Hindlimb muscle (tissue), 1 donor: ENCODE measurements around the gene GAS5. TPM values are rescaled to one million over a fixed set of nuclear protein-coding genes. Genes with fewer than 3 reads are reported as not detected.
"Not testable (repeated sequence)": the region's sequence is repeated elsewhere in the genome, so short reads cannot be mapped to it uniquely, and the experiment has no call there.

Source experiments
- DNase-seq: peaks from one replicate; pipeline ENCODE4 v3.0.0-alpha.2; 2013
- polyA plus RNA-seq: library from polyadenylated mRNA; unstranded; fragments of 120-200 nt; gene quantifications from one replicate; pipeline ENCODE4 v1.2.1, GENCODE V29; 2013; ENCODE audit not compliant: insufficient read length

Gene GAS5
- polyA plus RNA-seq, 1 donor, result 565 TPM

DNA sequence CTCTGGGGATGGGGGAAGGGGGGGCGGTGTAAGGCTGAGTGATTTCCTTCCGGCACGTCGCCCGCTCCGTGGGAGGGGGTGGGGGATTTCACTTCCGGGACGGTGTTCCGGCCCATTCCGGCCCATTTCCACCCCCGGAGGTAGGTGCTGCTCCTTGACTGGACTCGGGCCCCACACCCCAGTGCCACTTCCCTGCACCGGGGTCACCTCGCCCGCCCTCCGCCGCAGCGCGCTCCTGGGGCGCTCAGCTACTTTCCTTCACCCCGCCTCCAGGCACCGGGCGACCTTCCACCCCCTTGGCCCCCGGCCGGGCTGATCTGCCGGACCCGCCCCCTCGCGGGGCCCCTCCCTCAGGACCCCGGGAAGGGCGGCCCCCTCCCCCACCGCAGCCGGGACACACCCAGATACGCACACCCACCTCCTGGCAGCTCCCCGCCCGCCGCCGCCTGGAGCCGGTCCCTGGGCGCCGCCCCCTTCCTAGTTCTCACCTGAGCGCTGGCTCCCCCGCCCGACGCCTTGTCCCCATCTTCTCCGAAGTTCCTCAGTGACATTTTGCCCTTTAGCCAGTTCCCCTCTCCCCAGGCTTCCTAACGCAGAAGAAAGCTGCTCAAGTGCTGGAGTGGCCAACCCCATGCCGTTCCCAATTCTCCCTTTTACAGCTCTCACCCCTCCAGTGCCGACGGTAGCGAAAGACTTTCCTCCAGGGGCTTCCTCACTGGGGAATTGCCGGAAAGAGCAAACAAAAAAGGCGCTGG, 654 bp upstream of the GAS5 start, which contains the start of gene ZBTB37:
ZBTB37 (plus strand) TSS at position 115 of the 755 bp plus-strand sequence. CDS start 1,846 bp downstream, outside the sequence.
- DNase-seq, result no peak

DNA sequence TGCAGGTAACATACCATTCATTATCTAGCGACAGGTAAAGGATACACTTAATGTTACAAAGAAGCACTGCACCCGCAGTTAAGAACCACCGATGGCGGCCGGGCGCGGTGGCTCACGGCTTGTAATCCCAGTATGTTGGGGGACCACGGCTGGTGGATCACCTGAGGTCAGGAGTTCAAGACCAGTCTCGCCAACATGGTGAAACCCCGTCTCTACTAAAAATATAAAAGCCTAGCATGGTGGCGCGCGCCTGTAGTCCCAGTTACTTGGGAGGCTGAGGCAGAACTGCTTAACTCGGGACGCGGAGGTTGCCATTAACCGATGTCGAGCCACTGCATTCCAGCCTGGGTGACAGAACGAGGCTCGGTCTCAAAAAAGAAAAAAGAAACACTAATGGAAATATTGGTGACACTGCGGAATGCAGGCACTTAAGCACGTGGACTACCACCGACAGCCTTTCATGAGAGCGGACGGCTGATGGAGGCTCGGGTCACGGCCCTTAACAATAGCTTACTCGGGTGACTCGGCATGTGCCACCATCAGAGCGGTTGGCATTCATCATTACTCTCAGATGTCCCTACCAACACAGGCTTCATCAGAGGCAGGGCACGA, 542 bp downstream of the GAS5 start:
- no peak for DNase-seq

DNA sequence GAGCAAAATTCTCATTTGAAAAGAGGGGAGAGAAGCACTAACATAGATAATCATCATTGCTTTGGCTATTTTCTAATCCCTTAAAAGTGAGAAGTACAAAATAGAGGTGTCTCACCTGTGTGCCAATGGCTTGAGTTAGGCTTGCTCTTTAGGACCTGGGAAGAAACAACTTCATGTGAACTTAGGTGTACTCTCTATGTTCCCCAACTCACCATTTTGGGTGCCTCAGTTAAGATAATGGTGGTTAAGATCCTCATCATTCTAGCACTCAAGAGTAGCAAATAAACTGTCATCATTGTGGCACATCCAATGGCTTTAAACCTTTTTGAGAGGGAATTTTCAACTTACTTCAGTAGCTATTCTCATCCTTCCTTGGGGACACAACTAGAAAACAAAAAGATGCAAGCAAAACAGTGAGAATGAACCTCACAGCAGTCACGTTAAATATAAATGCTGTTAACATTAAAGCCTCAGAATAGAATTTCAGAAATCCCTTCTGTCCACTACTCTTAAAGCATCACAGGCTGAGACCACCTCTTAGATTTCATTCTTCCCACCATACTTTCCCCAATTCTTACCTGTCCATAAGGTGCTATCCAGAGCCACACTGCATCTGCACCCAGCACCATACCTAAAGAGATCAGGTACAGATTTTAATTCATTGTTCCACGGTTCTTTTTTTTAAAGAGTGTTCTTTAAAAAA, 1.2 kb downstream of the GAS5 start:
- DNase-seq, result no peak

DNA sequence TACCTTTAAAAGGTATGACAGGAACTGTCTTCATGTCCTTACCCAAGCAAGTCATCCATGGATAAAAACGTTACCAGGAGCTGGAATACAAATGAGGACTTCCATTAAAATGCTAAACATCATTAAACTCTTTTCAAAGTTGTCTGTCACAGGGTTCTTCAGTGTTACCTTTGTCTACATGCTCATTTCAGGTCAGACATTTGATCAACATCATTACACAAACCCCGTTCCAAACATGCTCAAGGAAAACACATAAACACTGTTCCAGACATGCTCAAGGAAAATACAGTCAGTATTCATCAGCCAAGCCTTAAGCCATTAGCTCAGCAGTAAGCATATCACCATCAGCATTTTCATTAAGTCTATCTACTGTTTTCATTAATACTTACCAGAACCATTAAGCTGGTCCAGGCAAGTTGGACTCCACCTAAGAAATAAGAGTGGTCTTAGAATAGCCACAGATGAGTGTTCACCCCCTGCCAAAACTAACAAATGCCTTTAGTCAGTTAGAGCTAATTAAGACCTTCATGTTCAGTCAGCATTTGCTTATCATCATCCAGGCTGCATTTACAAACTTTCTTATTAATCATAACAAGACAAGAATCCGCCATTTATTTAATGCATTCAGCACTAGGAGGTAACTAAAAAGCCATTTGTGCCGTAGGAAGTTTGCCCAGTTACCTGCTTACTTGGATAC, 2.2 kb downstream of the GAS5 start:
- no peak for DNase-seq

DNA sequence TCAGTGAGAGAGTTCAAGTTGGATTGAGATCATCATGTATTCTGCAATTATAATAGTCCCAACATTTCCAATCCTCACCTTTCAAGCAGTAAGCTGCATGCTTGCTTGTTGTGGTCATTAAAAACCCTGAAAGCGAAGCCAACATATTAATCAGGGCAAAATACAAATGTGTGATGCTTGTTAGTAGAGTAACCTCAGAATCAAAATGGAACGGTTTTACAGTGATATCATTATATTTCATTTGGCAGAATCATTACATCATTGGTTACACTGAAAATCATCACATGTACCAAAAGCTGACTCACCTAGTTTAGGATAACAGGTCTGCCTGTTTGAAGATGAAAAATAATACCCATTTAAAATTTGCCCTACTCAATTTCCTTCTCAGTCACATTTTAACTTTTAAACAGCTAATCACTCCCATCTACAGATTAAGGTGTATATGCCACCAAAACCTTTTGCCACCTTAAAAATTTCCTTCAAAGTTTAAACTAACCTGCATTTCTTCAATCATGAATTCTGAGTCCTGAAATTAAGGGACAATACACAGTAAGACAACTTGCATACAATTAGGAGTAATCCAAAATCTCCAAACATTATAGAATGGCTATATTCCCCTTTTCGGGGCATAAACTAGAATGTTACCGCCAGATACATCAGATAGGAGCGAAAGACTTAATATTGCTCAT, 3.5 kb downstream of the GAS5 start:
- no peak for DNase-seq

DNA sequence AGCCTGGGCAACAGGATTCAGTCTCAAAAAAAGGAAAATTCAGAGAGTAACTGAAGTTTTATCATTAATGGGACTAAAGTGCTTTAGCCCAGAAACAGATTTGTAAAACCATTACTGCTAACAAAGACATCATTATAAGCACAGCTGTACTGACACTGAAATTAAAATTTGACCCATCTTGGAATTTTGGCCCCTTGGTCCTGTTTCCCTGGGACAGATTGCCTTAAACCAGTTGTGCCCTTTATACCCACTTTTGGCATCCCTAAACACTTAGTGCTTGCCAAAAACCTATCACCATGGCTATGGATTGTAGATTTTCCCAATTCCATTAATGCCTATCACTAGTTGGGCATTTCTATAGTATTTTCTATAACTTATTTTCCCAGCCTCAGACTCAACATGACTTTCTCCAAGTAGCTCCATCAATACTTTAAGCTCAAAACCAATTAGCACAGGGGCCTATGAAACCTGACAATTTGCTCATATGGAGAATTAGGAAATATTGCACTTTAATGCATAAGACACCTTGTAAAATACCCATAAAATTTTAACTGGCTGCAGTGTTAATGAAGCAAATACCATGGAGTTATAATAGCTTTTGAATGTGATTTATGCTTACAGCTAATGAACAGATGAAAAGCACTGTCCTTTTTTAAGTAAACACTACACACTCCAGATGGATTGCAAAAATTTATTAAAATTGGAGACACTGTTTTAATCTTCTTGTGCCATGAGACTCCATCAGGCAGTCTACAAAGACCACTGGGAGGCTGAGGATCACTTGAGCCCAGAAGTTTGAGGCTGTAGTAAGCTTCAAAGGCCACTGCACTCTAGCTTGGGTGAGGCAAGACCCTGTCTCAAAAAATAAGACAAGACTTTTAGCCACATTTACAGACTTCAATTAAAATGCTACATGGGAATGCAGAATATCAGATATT, 4.3 kb downstream of the GAS5 start:
- DNase-seq, result no peak

DNA sequence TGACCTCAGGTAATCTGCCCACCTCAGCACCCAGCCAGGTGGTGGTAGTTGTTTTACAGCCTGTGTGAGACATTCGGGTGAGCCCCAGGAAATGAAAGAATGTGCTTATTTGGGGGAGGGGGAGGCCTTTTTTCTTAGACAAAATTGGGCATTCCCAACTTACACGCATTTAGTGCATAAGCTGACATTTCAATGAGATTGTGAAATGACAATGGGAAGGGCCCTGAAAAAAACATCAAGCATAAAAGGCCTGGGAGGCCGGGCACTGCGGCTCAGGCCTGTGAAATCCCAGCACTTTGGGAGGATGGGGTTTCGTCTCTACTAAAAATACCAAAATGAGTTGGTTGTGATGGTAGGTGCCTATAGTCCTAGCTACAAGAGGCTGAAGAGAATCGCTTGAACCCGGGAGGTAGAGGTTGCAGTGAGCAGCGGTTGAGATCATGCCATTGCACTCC, 5.0 kb downstream of the GAS5 start:
- no peak for DNase-seq

DNA sequence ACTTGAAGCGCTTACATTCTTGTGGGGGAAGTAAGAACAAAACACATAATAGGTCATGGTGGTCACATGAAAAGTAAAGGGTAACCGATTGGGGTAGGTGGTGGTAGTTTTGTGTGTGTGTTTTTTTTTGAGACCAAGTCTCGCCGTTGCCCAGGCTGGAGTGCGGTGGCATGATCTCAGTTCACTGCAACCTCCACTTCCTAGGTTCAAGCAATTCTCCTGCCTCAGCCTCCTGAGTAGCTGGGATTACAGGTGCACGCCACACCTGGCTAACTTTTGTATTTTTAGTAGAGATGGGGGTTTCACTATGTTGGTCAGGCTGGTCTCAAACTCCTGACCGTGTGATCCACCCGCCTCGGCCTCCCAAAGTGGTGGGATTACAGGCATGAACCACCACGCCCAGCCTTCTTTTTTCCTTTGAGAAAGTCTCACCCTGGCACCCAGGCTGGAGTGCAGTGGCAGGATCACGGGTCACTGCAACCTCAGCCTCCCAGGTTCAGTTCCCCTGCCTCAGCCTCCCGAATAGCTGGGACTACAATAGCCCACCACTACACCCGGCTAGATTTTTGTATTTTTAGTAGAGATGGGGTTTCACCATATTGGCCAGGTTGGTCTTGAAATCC, 5.5 kb downstream of the GAS5 start:
- DNase-seq, result not testable (repeated sequence)

DNA sequence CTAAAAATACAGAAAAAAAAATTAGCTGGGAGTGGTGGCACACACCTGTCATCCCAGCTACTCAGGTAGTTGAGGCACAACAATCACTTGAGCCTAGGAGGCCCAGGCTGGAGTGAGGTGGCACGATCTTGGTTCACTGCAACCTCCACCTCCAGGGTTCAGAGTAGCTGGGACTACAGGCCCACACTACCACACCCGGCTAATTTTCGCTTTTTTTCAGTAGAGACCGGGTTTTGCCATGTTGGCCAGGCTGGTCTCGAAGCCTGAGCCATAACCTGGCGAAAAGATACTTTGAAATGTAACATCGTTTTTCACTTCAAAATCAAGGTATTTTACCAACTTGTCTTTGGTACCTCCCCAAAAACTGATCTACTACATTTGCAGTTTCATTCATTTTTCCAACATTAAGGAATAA, 6.1 kb downstream of the GAS5 start:
- DNase-seq, result no peak

DNA sequence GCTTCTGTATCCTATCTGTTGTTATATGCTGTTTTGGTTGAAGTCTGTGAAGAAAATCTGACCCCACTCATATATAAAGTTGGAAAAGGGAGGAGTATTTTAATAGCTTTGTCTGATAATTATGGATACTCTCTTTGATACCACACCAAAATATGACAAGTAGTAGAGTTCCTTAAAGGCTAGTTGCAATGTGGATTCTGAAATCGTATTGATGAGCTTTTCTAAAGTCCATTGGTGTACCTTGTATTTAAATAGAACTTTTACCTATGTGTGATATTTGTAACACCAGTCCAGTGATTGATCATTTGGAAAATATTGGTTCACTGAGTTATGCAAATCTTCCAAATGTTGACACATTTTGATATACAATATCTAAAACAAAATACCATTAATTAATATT, 7.7 kb downstream of the GAS5 start:
- no peak for DNase-seq

DNA sequence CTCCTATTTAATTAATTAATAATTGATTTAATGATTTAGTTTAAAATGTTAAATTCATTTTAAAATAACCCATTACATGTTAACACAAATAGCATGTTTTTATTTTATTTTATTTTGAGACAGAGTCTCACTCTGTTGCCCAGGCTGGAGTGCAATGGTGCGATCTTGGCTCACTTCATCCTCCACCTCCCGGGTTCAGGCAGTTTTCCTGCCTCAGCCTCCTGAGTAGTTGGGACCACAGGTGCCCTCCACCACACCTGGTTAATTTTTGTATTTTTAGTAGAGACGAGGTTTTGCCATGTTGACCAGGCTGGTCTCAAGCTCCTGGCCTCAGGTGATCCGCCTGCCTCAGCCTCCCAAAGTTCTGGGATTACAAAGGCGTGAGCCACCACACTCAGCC, 8.2 kb downstream of the GAS5 start:
- DNase-seq, result not testable (repeated sequence)

DNA sequence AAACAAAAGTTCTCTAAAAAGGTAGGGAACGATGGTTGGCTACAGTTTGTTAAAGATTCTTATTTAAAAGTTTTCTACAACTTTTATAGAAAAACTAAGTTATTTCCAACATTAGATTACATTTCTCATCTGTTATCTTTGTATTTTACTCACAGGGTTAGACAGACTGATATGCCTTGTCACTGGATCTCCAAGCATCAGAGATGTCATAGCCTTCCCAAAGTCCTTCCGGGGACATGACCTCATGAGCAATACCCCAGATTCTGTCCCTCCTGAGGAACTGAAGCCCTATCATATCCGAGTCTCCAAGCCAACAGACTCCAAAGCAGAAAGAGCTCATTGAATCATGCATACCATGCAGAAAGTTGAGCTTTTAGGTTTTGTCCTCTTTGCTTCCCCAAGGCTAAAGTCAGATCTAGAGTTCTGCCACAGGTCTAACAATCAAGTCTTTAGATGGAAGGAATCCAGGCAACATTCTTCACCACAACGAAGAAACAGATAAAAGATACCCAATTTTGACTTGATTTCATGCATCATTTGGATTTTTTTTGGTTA, 10.3 kb downstream of the GAS5 start:
- no peak for DNase-seq

DNA sequence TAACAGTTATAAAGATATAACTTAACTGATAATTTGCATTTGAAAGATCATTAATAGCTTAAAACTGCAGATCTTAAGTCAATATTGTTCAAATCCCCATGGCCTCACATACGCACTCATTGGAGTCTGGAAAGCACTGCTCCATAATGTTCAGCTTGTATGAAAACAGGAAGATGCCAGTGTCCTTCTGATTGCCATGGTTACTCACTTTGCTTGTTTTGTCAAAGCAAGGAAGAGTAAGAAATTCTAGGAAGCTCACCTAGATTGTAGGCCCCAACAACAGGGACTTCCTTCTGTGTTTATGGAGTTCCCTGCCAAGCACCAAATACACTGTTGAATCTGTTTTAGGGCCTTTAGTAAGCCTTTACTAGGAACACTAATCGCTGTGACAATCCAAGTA, 10.9 kb downstream of the GAS5 start:
- no peak for DNase-seq

DNA sequence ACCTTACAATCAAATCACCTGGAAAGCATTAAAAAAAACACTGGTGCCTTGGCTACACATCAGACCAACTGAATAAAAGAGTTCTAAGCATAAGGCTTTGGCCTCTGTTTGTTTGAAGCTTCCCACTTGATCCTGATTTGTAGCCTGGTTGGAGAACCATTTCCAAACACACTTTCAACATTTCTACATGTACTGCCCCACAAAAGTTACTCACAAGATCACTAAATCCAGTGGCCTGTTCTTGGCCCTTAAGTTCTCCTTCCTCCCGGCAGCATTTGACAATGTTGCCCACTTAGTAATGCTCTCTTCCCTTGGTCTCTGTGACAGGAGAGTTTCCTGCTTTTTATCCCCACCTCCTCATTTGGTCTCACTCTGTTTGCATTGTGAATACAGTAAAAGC, 11.8 kb downstream of the GAS5 start:
- no peak for DNase-seq

DNA sequence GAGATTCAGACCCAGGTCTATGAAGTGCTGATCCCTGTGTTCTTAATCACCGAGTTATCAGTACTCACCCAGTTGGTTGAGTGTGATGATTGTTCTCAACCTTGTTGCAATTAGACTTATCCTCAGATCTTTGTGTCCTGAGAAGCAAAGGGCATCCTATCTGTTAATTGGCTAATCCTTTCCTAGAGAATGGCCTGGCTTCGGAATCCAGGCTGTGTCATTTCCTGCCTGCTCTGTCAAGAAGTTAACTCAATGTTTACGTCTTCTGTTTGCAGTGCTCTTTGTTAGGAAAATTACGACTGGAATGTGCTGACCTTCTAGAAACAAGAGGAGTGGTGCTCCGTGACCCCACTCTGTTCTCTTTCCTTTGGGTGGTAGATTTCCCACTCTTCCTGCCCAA, 14.7 kb downstream of the GAS5 start:
- no peak for DNase-seq

DNA sequence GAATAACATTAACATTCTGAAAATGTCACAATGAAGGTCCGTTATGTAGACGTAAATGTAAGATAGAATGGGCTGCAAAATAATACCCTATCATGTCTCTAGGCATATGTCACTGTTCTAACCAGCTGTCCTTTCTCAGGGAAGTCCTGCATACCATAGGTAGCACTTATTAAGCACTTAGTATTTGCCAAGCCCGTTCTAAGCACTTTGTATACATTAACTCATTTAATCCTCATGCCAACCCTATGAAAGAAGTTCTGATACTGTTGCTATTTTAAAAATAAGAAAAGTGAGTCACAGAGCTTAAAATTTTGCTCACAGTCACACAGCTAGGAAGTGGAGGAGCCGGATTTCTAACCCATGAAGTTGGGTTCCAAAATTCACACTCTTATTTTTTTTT, 15.7 kb downstream of the GAS5 start:
- DNase-seq, result no peak

DNA sequence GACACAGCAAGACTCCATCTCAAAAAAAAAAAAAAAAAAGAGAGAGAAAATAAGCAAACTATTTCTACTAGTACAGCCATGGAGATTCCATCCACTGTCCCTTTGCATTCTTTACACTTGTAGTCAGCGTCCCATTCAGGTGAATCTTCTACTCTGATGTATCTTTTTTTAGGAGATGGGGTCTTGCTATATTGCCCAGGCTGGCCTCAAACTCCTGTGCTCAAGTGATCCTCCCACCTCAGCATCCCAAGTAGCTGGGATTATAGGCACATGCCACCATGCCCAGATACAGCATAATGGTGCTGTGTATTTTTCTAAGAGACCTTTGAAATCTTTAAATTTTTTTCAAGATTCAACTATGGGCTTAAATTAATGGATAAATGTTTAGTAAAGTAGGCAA, 35.0 kb downstream of the GAS5 start:
- no peak for DNase-seq

DNA sequence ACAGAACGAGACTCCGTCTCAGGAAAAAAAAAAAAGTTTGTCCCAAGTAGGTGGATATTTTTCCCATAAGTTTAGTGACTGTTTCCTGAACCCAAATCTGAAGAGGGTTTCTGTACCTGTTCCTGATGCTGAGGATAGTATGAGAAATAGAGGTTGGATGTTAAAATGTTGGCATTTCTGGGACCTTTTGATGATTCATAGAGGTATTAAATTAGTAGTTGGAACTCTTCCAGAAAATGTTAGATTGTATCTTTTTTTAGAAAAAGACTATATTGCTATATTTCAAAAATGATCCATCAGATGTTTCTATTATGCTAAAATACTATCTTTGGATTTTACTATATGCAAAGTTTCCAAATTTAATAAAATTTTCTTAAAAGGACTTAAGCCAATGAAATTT, 40.2 kb downstream of the GAS5 start:
- no peak for DNase-seq

DNA sequence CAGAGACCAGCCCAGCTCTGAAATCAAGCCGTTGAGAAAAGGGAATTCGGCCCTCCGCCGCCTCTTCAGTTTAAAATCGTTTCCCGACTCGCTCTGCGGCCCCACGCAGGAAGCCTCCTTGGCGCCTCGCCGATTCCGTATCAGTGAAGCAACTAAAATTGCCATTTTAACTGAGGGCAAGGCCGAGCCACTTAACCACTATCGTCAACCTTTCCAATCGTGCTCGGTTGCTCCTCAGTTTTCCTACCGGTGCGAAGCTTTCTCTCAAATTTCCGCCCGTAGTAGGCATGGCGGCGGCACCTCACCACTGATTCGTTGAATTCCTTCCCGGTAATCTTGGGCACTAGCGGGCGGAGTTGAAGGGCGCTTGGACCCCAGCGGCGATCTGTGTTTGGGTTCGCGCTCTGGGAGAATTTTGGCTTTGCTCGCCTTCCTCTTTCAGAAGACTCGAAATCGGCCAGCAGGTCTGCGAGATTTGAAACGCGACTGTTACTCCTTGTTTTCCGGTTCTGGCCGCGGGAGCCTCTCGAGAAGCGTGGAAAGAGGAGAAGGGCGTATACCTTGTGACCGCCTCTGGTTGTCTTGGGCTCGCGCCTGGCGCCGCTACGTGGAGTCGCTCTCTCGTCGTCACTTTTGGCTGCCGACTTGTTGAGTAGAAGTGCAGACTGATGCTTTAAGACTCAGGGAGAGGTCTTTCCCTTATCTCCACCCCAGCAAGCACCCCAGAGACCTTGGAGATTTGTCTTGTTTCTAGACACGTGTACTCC, 43.3 kb downstream of the GAS5 start, which contains the start of the genes CENPL and DARS2:
CENPL (minus strand) TSS at position 569 of the 767 bp plus-strand sequence. CDS start 13,584 bp downstream, outside the sequence.
DARS2 (plus strand) TSS at position 359 of the 767 bp plus-strand sequence. CDS start 557 bp downstream, outside the sequence.
- peak; percentile 98 for DNase-seq
